Panc1 (cell line): ENCODE results near the gene ZFAND3.
A peak's percentile ranks its signal among the peaks of the same experiment; 100 is the strongest.

Experiments used
- POLR2AphosphoS5 ChIP-seq: IDR thresholded peaks from 2 replicates; pipeline ENCODE4 v1.6.1; 2012; ENCODE audit warnings: mild to moderate bottlenecking, low read depth, low read length, moderate library complexity
- SIN3A ChIP-seq: IDR thresholded peaks from 2 replicates; pipeline ENCODE4 v1.6.1; 2012; ENCODE audit warnings: low read depth, mild to moderate bottlenecking, low read length, moderate library complexity, borderline replicate concordance; ENCODE audit not compliant: insufficient read depth
- TCF7L2 ChIP-seq: IDR thresholded peaks from 2 replicates; pipeline ENCODE4 v1.6.1; 2011; ENCODE audit warnings: mild to moderate bottlenecking, low read depth, low read length, inconsistent platforms
- TF ChIP-seq, protein P1 (sequence below): fragments of 450-650 bp; IDR thresholded peaks from 2 replicates; pipeline ENCODE4 v1.5.1; 2017; ENCODE audit warnings: mild to moderate bottlenecking
- TF ChIP-seq, protein P2 (sequence below), 2 experiments: IDR thresholded peaks; 2 replicates each; pipeline ENCODE4 v1.6.1; 2011 to 2012; ENCODE audit warnings: low read depth in 2 of 2, control low read depth in 1 of 2, low read length in 1 of 2, mild to moderate bottlenecking in 1 of 2, moderate library complexity in 1 of 2; ENCODE audit not compliant: insufficient read depth in 1 of 2

DNA sequence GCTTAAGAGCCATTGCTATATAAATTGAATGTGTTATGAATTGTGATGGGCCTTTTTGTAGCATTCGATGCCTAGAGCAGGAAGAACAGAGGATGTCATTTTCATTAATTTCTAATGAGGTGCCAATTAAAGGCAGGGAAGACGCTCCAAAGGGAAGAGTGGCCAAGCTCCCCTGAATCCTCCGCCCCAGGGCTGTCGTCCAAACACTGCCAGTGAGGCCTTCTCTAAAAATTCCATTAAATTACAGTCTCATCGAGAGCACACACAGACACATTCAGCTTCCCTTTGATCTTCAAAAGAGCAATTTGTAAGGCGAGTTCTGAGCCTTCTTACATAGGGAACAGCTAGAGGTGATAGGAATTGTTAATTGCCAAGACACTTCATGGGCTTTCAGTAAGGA is 300.0 kb downstream of the ZFAND3 start:
- TF ChIP-seq, protein P1, sequence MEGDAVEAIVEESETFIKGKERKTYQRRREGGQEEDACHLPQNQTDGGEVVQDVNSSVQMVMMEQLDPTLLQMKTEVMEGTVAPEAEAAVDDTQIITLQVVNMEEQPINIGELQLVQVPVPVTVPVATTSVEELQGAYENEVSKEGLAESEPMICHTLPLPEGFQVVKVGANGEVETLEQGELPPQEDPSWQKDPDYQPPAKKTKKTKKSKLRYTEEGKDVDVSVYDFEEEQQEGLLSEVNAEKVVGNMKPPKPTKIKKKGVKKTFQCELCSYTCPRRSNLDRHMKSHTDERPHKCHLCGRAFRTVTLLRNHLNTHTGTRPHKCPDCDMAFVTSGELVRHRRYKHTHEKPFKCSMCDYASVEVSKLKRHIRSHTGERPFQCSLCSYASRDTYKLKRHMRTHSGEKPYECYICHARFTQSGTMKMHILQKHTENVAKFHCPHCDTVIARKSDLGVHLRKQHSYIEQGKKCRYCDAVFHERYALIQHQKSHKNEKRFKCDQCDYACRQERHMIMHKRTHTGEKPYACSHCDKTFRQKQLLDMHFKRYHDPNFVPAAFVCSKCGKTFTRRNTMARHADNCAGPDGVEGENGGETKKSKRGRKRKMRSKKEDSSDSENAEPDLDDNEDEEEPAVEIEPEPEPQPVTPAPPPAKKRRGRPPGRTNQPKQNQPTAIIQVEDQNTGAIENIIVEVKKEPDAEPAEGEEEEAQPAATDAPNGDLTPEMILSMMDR, result no peak
- TF ChIP-seq POLR2AphosphoS5 (no peak), TCF7L2 (peak; percentile 41; the same call in 1 of the 2 replicates), SIN3A (no peak)
- TF ChIP-seq, protein P2, sequence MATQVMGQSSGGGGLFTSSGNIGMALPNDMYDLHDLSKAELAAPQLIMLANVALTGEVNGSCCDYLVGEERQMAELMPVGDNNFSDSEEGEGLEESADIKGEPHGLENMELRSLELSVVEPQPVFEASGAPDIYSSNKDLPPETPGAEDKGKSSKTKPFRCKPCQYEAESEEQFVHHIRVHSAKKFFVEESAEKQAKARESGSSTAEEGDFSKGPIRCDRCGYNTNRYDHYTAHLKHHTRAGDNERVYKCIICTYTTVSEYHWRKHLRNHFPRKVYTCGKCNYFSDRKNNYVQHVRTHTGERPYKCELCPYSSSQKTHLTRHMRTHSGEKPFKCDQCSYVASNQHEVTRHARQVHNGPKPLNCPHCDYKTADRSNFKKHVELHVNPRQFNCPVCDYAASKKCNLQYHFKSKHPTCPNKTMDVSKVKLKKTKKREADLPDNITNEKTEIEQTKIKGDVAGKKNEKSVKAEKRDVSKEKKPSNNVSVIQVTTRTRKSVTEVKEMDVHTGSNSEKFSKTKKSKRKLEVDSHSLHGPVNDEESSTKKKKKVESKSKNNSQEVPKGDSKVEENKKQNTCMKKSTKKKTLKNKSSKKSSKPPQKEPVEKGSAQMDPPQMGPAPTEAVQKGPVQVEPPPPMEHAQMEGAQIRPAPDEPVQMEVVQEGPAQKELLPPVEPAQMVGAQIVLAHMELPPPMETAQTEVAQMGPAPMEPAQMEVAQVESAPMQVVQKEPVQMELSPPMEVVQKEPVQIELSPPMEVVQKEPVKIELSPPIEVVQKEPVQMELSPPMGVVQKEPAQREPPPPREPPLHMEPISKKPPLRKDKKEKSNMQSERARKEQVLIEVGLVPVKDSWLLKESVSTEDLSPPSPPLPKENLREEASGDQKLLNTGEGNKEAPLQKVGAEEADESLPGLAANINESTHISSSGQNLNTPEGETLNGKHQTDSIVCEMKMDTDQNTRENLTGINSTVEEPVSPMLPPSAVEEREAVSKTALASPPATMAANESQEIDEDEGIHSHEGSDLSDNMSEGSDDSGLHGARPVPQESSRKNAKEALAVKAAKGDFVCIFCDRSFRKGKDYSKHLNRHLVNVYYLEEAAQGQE (IDR thresholded peaks at IDR 0.05; ENCODE audit: insufficient read depth in 1 of 2, low read depth in 2 of 2, low read length in 1 of 2), result no peak
